GM23338 (cell line): Measurements from ENCODE around the gene MARVELD3. TPM values are rescaled to one million over a fixed set of nuclear protein-coding genes. Genes with fewer than 3 reads are reported as not detected.

ENCODE experiments used
- ATAC-seq: fragments of 200-7000 bp; cut with Tn5 transposase; 3 replicates; pipeline ENCODE4 v1.9.1; 2020
- DNase-seq: peaks from one replicate; pipeline ENCODE4 v3.0.0-alpha.2; 2015; ENCODE audit warnings: low spot score
- H2AFZ ChIP-seq: fragments of 200-600 bp; sonication (generic); 2 replicates; pipeline ENCODE4 v1.8.0; 2016; ENCODE audit warnings: antibody characterized with exemption, mild to moderate bottlenecking, moderate library complexity
- H3F3A ChIP-seq: fragments of 200-600 bp; sonication (generic); replicated peaks from 2 replicates; pipeline ENCODE4 v1.8.0; 2017; ENCODE audit warnings: antibody characterized with exemption, mixed run types, low read depth
- H3K27ac ChIP-seq: fragments of 200-600 bp; sonication (generic); 2 replicates; pipeline ENCODE4 v1.6.1; 2016; ENCODE audit warnings: low read depth
- H3K27me3 ChIP-seq: fragments of 200-600 bp; sonication (generic); 2 replicates; pipeline ENCODE4 v1.8.0; 2016; ENCODE audit warnings: mild to moderate bottlenecking, mixed run types, moderate library complexity; ENCODE audit not compliant: insufficient read depth
- H3K36me3 ChIP-seq: fragments of 200-600 bp; sonication (generic); 2 replicates; pipeline ENCODE4 v1.8.0; 2016; ENCODE audit warnings: mild to moderate bottlenecking; ENCODE audit not compliant: insufficient read depth
- H3K4me1 ChIP-seq: fragments of 200-600 bp; sonication (generic); 2 replicates; pipeline ENCODE4 v1.8.0; 2016; ENCODE audit warnings: mild to moderate bottlenecking, moderate library complexity; ENCODE audit not compliant: insufficient read depth
- H3K4me2 ChIP-seq: fragments of 200-600 bp; sonication (generic); 2 replicates; pipeline ENCODE4 v1.7.1; 2017; ENCODE audit warnings: mixed run types
- H3K4me3 ChIP-seq: fragments of 200-600 bp; sonication (generic); 2 replicates; pipeline ENCODE4 v1.6.1; 2016; ENCODE audit warnings: mixed run types
- H3K79me2 ChIP-seq: fragments of 200-600 bp; sonication (generic); replicated peaks from 2 replicates; pipeline ENCODE4 v1.8.0; 2017; ENCODE audit warnings: mild to moderate bottlenecking; ENCODE audit not compliant: insufficient read depth
- H3K9me2 ChIP-seq: fragments of 200-600 bp; sonication (generic); 2 replicates; pipeline ENCODE4 v1.8.0; 2017; ENCODE audit not compliant: insufficient read depth
- H4K20me1 ChIP-seq: fragments of 200-600 bp; sonication (generic); replicated peaks from 2 replicates; pipeline ENCODE4 v1.8.0; 2017; ENCODE audit warnings: mild to moderate bottlenecking; ENCODE audit not compliant: insufficient read depth
- H3K27ac Mint-ChIP-seq: 2 replicates; pipeline ENCODE4 v1.8.0; 2020; ENCODE audit warnings: inconsistent platforms, mild to moderate bottlenecking, moderate library complexity, mixed read lengths
- H3K27me3 Mint-ChIP-seq: 3 replicates; pipeline ENCODE4 v1.8.0; 2022; ENCODE audit warnings: low read depth, mild to moderate bottlenecking, moderate library complexity, mixed read lengths, inconsistent platforms; ENCODE audit not compliant: insufficient read depth, poor library complexity
- H3K36me3 Mint-ChIP-seq: 3 replicates; pipeline ENCODE4 v1.8.0; 2021; ENCODE audit warnings: low read depth, mild to moderate bottlenecking, inconsistent platforms, moderate library complexity, mixed read lengths
- H3K4me1 Mint-ChIP-seq: 3 replicates; pipeline ENCODE4 v1.8.0; 2020; ENCODE audit warnings: mild to moderate bottlenecking, inconsistent platforms, mixed read lengths
- H3K4me3 Mint-ChIP-seq: 3 replicates; pipeline ENCODE4 v1.8.0; 2021; ENCODE audit warnings: moderate library complexity, mild to moderate bottlenecking, inconsistent platforms, mixed read lengths
- H3K9me3 Mint-ChIP-seq: 3 replicates; pipeline ENCODE4 v1.8.0; 2020; ENCODE audit warnings: moderate library complexity, mild to moderate bottlenecking, inconsistent platforms, mixed read lengths
- POLR2AphosphoS5 ChIP-seq: IDR thresholded peaks from 2 replicates; pipeline ENCODE4 v1.6.1; 2016; ENCODE audit warnings: antibody characterized with exemption, low read depth
- long read RNA-seq: library from polyadenylated mRNA; unstranded; transcript quantifications from one replicate; pipeline ENCODE4 v2.0.0, GENCODE V29; 2020; ENCODE audit not compliant: unreplicated experiment
- polyA plus RNA-seq: library from polyadenylated mRNA; unstranded; fragments of >200 nt; fragmentation: Nextera tagmentation; extraction: Ambion mirVana; gene quantifications from 2 replicates; pipeline ENCODE4 v1.2.1, GENCODE V29; 2016
- total RNA-seq: library from RNA; depleted of rRNA; stranded (reverse); fragments of >200 nt; shearing (Covaris generic); gene quantifications from 2 replicates; pipeline ENCODE4 v1.2.3, GENCODE V29; 2014; rRNA removed
- TF ChIP-seq, protein P1 (sequence below): fragments of 250-450 bp; sonication (Bioruptor Pico); IDR thresholded peaks from 2 replicates; pipeline ENCODE4 v1.5.0; 2020; ENCODE audit warnings: mild to moderate bottlenecking, moderate library complexity
- TF ChIP-seq, protein P2 (sequence below), 2 experiments: fragments of 200-600 bp in 1 of 2; sonication (generic) in 1 of 2; conservative IDR thresholded peaks; 2 replicates each; pipeline versions ENCODE4 v1.5.1 to v1.6.1; 2016 to 2017; ENCODE audit warnings: antibody characterized with exemption in 2 of 2, low read depth in 2 of 2, mild to moderate bottlenecking in 2 of 2, moderate library complexity in 1 of 2

Gene MARVELD3, protein sequence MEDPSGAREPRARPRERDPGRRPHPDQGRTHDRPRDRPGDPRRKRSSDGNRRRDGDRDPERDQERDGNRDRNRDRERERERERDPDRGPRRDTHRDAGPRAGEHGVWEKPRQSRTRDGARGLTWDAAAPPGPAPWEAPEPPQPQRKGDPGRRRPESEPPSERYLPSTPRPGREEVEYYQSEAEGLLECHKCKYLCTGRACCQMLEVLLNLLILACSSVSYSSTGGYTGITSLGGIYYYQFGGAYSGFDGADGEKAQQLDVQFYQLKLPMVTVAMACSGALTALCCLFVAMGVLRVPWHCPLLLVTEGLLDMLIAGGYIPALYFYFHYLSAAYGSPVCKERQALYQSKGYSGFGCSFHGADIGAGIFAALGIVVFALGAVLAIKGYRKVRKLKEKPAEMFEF
- total RNA-seq (25.1 and 32.7 TPM in 2 replicates), polyA plus RNA-seq (21.0 and 23.4 TPM in 2 replicates)
- long read RNA-seq, transcript MARVELD3-202 (3 exons, 2,214 nt), result minor isoform, 6 of 30 reads
- long read RNA-seq, transcript MARVELD3-201 (3 exons, 2,912 nt), result major isoform, 18 of 30 reads
- long read RNA-seq, partial matches to known transcripts, result 0 of 30 reads
- long read RNA-seq, other reads (novel, unspliced or antisense), result 4 of 30 reads

DNA sequence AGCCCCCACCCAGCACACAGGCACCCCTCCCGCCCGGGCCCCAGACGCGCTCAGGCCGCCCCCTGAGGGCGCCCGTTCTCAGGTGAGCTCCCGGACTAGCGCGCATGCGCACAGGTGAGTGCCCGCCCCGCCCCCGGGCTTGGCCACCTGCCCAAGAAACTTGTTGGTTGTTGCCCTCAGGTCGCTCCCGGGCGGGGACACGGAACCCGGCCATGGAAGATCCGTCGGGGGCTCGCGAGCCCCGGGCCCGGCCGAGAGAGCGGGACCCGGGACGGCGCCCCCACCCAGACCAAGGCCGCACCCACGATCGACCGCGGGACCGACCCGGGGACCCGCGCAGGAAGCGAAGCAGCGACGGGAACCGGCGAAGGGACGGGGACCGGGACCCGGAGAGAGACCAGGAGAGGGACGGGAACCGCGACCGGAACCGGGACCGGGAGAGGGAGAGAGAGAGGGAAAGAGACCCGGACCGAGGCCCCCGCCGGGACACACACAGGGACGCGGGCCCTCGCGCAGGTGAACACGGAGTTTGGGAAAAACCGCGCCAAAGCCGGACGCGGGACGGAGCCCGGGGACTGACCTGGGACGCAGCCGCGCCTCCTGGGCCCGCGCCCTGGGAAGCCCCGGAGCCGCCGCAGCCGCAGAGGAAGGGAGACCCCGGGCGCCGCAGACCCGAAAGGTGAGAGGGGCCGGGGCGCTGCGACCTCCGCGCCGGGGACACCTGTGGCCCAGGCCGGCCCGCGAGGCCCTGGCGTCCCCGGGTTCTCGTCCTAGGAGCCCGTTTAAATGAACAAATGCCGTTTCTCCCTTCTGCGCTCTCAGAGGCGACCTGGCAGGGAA is at the start of gene MARVELD3:
MARVELD3 (plus strand) TSS at position 167 of the 840 bp plus-strand sequence; CDS start at position 213, 46 bp downstream.
- Mint-ChIP-seq H3K4me1 (peaks cover 21% of the 10 kb centered on the region), H3K27ac (peak within 1 kb of the TSS; percentile 86), H3K36me3 (peaks cover 29% of the 10 kb centered on the region), H3K27me3 (peaks cover 16% of the 10 kb centered on the region), H3K4me3 (peak within 1 kb of the TSS; percentile 92), H3K9me3 (peaks cover 4% of the 10 kb centered on the region; the same call in 1 of the 3 replicates)
- Histone ChIP-seq H3K27ac (peak within 1 kb of the TSS; percentile 91), H3K79me2 (peaks cover 28% of the 10 kb centered on the region), H3K36me3 (peaks cover 21% of the 10 kb centered on the region; the same call in 1 of the 2 replicates), H3K4me3 (peak within 1 kb of the TSS; percentile 93), H2AFZ (peak within 1 kb of the TSS; percentile 93), H3K27me3 (no peaks in the 10 kb centered on the region), H3K4me2 (peak within 1 kb of the TSS; percentile 83), H3K4me1 (peaks cover 11% of the 10 kb centered on the region), H3F3A (no peaks in the 10 kb centered on the region; the same call in 1 of the 2 replicates), H3K9me2 (0 out of 2 replicates have a peak, but pooled peaks cover 5% of the 10 kb centered on the region), H4K20me1 (0 out of 2 replicates have a peak, but pooled peaks cover 5% of the 10 kb centered on the region)
- TF ChIP-seq, protein P1, sequence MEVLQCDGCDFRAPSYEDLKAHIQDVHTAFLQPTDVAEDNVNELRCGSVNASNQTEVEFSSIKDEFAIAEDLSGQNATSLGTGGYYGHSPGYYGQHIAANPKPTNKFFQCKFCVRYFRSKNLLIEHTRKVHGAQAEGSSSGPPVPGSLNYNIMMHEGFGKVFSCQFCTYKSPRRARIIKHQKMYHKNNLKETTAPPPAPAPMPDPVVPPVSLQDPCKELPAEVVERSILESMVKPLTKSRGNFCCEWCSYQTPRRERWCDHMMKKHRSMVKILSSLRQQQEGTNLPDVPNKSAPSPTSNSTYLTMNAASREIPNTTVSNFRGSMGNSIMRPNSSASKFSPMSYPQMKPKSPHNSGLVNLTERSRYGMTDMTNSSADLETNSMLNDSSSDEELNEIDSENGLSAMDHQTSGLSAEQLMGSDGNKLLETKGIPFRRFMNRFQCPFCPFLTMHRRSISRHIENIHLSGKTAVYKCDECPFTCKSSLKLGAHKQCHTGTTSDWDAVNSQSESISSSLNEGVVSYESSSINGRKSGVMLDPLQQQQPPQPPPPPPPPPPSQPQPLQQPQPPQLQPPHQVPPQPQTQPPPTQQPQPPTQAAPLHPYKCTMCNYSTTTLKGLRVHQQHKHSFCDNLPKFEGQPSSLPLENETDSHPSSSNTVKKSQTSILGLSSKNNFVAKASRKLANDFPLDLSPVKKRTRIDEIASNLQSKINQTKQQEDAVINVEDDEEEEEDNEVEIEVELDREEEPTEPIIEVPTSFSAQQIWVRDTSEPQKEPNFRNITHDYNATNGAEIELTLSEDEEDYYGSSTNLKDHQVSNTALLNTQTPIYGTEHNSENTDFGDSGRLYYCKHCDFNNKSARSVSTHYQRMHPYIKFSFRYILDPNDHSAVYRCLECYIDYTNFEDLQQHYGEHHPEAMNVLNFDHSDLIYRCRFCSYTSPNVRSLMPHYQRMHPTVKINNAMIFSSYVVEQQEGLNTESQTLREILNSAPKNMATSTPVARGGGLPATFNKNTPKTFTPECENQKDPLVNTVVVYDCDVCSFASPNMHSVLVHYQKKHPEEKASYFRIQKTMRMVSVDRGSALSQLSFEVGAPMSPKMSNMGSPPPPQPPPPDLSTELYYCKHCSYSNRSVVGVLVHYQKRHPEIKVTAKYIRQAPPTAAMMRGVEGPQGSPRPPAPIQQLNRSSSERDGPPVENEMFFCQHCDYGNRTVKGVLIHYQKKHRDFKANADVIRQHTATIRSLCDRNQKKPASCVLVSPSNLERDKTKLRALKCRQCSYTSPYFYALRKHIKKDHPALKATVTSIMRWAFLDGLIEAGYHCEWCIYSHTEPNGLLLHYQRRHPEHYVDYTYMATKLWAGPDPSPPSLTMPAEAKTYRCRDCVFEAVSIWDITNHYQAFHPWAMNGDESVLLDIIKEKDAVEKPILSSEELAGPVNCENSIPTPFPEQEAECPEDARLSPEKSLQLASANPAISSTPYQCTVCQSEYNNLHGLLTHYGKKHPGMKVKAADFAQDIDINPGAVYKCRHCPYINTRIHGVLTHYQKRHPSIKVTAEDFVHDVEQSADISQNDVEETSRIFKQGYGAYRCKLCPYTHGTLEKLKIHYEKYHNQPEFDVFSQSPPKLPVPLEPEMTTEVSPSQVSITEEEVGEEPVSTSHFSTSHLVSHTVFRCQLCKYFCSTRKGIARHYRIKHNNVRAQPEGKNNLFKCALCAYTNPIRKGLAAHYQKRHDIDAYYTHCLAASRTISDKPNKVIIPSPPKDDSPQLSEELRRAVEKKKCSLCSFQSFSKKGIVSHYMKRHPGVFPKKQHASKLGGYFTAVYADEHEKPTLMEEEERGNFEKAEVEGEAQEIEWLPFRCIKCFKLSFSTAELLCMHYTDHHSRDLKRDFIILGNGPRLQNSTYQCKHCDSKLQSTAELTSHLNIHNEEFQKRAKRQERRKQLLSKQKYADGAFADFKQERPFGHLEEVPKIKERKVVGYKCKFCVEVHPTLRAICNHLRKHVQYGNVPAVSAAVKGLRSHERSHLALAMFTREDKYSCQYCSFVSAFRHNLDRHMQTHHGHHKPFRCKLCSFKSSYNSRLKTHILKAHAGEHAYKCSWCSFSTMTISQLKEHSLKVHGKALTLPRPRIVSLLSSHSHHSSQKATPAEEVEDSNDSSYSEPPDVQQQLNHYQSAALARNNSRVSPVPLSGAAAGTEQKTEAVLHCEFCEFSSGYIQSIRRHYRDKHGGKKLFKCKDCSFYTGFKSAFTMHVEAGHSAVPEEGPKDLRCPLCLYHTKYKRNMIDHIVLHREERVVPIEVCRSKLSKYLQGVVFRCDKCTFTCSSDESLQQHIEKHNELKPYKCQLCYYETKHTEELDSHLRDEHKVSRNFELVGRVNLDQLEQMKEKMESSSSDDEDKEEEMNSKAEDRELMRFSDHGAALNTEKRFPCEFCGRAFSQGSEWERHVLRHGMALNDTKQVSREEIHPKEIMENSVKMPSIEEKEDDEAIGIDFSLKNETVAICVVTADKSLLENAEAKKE (CRISPR knock-in tag), result no peak
- TF ChIP-seq, protein P2, sequence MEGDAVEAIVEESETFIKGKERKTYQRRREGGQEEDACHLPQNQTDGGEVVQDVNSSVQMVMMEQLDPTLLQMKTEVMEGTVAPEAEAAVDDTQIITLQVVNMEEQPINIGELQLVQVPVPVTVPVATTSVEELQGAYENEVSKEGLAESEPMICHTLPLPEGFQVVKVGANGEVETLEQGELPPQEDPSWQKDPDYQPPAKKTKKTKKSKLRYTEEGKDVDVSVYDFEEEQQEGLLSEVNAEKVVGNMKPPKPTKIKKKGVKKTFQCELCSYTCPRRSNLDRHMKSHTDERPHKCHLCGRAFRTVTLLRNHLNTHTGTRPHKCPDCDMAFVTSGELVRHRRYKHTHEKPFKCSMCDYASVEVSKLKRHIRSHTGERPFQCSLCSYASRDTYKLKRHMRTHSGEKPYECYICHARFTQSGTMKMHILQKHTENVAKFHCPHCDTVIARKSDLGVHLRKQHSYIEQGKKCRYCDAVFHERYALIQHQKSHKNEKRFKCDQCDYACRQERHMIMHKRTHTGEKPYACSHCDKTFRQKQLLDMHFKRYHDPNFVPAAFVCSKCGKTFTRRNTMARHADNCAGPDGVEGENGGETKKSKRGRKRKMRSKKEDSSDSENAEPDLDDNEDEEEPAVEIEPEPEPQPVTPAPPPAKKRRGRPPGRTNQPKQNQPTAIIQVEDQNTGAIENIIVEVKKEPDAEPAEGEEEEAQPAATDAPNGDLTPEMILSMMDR (conservative IDR thresholded peaks at IDR 0.05; ENCODE audit: low read depth in 2 of 2), result peak in 1 of 2 experiments; percentile 57; a peak in 2 of 4 replicates
- TF ChIP-seq POLR2AphosphoS5, result peak; percentile 96
- peak; percentile 65 for ATAC-seq
- DNase-seq, result peak; percentile 94
